Spinal cord (tissue), 10 donors: ENCODE measurements around the gene SGSM1. TPM values are rescaled to one million over a fixed set of nuclear protein-coding genes. Genes with fewer than 3 reads are reported as not detected.

Source experiments
- DNase-seq, 6 donors: peaks; one replicate each; pipeline versions ENCODE4 v3.0.0 to v3.0.0-alpha.2; 2013 to 2015; ENCODE audit warnings: low spot score in 6 of 6, low read depth in 4 of 6
- H3K27ac ChIP-seq: one replicate; pipeline ENCODE4 v1.5.1; 2013; ENCODE audit warnings: low read depth, low read length, control low read depth
- H3K27me3 ChIP-seq: one replicate; pipeline ENCODE4 v1.6.1; 2013; ENCODE audit warnings: low read length; ENCODE audit not compliant: control insufficient read depth, insufficient read depth
- H3K36me3 ChIP-seq: one replicate; pipeline ENCODE4 v1.6.1; 2013; ENCODE audit warnings: low read length; ENCODE audit not compliant: control insufficient read depth, insufficient read depth
- H3K4me1 ChIP-seq: one replicate; pipeline ENCODE4 v1.6.1; 2013; ENCODE audit warnings: low read length; ENCODE audit not compliant: control insufficient read depth, insufficient read depth
- H3K4me3 ChIP-seq: one replicate; pipeline ENCODE4 v1.5.1; 2013; ENCODE audit warnings: low read depth, low read length, control low read depth
- H3K9me3 ChIP-seq: one replicate; pipeline ENCODE4 v1.6.1; 2013; ENCODE audit warnings: low read length; ENCODE audit not compliant: control insufficient read depth, insufficient read depth
- WGBS: methylation state at CpG from one replicate; pipeline ENCODE4 v1.1.5; 2013; ENCODE audit warnings: missing lambda C conversion rate; ENCODE audit not compliant: insufficient coverage; 5-methylcytosine and 5-hydroxymethylcytosine counted together
- polyA plus RNA-seq, 2 donors: library from polyadenylated mRNA; unstranded; fragments of 120-200 nt; gene quantifications; one replicate each; pipeline ENCODE4 v1.2.1, GENCODE V29; 2013; ENCODE audit not compliant: insufficient read length in 2 of 2
- total RNA-seq, 2 donors: library from RNA; depleted of rRNA in 1 of 2; stranded (reverse); fragments of 120-200 nt in 1 of 2; fragments of >200 nt in 1 of 2; gene quantifications; one replicate each; pipeline versions ENCODE4 v1.2.3 to v1.2.4, GENCODE V29; 2013 to 2014
- donor health status: healthy.

SGSM1 gene
- total and polyA plus RNA-seq, 4 donors = 6.3 to 20.0 (median 13.4) TPM

- WGBS = 90% methylated on average over 2 of the region's 2 CpGs
- H3K36me3 ChIP-seq = peaks cover 61% of the 10 kb centered on the region
- H3K9me3 ChIP-seq = no peaks in the 10 kb centered on the region
- H3K27ac ChIP-seq = no peak overlapping the region
- DNase-seq = no peak
- H3K4me1 ChIP-seq = no peaks in the 10 kb centered on the region
- no peak overlapping the region for H3K4me3 ChIP-seq
- H3K27me3 ChIP-seq = no peaks in the 10 kb centered on the region
Measured at GRCh38 chr22:24857576-24857975, 51.6 kb downstream of the SGSM1 start.

DNA sequence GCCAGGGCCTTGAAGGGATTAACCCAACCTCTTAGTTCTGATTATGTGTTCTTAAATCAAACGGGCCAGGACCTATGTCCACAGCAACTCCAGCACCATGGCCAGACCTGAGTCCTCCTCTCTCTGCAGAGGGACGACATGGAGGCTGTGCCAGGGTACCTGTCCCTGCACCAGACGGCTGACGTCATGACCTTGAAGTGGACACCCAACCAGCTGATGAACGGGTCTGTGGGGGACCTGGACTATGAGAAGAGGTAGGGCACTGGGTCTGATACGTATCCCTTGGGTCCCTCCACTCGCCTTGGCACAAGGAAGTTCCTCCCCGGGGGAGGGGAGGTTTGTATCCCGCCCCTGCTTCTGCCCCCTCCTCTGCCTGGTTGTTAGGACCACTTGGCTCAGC is 53.6 kb downstream of the SGSM1 start:
- Histone ChIP-seq H3K9me3 (no peaks in the 10 kb centered on the region), H3K36me3 (peaks cover 68% of the 10 kb centered on the region), H3K27me3 (no peaks in the 10 kb centered on the region), H3K27ac (no peak overlapping the region), H3K4me3 (no peak overlapping the region), H3K4me1 (no peaks in the 10 kb centered on the region)
- 90% methylated on average over 7 of the region's 9 CpGs for WGBS
- no peak for DNase-seq

GRCh38 chr22:24865508-24865907 is 59.5 kb downstream of the SGSM1 start:
- 93% methylated on average over 4 of the region's 4 CpGs for WGBS
- no peak overlapping the region for H3K27ac ChIP-seq
- peaks cover 65% of the 10 kb centered on the region for H3K36me3 ChIP-seq
- no peaks in the 10 kb centered on the region for H3K27me3 ChIP-seq
- no peaks in the 10 kb centered on the region for H3K4me1 ChIP-seq
- H3K4me3 ChIP-seq = no peak overlapping the region
- no peak for DNase-seq
- H3K9me3 ChIP-seq = no peaks in the 10 kb centered on the region

GRCh38 chr22:24867323-24868022 is 61.5 kb downstream of the SGSM1 start:
- Histone ChIP-seq H3K27me3 (no peaks in the 10 kb centered on the region), H3K4me1 (no peaks in the 10 kb centered on the region), H3K9me3 (no peaks in the 10 kb centered on the region), H3K4me3 (no peak overlapping the region), H3K36me3 (peaks cover 58% of the 10 kb centered on the region), H3K27ac (no peak overlapping the region)
- 82% methylated on average over 7 of the region's 8 CpGs for WGBS
- DNase-seq = no peak

- WGBS = 98% methylated on average over 5 of the region's 7 CpGs
- no peaks in the 10 kb centered on the region for H3K4me1 ChIP-seq
- H3K27ac ChIP-seq = no peak overlapping the region
- DNase-seq = no peak
- peaks cover 51% of the 10 kb centered on the region for H3K36me3 ChIP-seq
- no peaks in the 10 kb centered on the region for H3K9me3 ChIP-seq
- H3K27me3 ChIP-seq = no peaks in the 10 kb centered on the region
- no peak overlapping the region for H3K4me3 ChIP-seq
Measured at GRCh38 chr22:24868979-24869378, 63.0 kb downstream of the SGSM1 start.

DNA sequence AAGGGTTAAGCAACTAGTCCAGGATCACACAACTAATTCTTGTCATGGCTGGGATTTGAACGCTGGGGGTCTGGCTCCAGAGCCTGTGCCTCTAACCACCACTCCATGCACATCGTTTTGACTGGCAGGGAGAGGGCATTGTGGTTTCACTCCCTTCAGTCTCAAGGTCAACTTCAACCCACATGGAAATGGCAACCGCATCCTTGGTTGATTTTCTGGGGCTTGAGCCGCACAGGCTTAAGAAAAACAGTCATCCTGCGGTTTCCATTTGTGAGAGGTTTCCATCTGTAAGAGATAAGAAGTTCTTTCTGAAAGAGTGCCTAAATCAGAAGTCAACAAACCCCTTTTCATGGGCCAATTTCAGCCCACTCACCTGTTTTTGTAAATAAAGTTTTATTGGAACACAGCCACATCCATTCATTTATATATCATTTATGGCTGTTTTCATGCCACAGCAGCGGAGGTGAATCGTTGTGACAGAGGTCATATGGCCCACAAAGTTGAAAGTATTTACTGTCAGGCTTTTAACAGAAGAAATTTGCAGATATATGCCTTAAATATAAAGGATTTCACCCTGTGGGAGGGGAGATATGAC is 65.7 kb downstream of the SGSM1 start:
- WGBS = 86% methylated on average over 2 of the region's 7 CpGs
- H3K36me3 ChIP-seq = peaks cover 54% of the 10 kb centered on the region
- no peak overlapping the region for H3K27ac ChIP-seq
- H3K27me3 ChIP-seq = no peaks in the 10 kb centered on the region
- no peaks in the 10 kb centered on the region for H3K4me1 ChIP-seq
- no peaks in the 10 kb centered on the region for H3K9me3 ChIP-seq
- H3K4me3 ChIP-seq = no peak overlapping the region
- DNase-seq = no peak

DNA sequence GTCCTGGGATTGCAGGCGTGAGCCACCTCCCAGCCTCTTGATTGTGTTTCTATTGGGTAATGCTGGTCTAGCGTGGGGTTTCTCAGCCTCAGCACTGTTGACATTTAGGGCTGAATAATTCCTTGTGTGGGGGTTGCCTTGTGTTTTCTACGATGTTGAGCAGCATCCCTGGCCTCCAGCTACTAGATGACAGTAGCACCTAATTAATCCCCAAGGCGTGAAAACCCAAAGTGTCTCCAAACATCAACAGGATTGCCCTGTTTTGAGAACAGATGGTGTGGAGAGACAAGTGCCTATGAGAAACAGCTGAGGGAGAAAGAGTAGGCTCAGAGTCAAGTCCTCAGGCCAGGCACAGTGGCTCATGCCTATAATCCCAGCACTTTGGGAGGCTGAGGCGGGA is 67.2 kb downstream of the SGSM1 start:
- Histone ChIP-seq H3K27me3 (no peaks in the 10 kb centered on the region), H3K4me3 (no peak overlapping the region), H3K36me3 (peaks cover 51% of the 10 kb centered on the region), H3K4me1 (no peaks in the 10 kb centered on the region), H3K27ac (no peak overlapping the region), H3K9me3 (no peaks in the 10 kb centered on the region)
- WGBS = 62% methylated on average over 2 of the region's 5 CpGs
- peak in 2 of 6 donors; percentile 34 to 41 for DNase-seq

DNA sequence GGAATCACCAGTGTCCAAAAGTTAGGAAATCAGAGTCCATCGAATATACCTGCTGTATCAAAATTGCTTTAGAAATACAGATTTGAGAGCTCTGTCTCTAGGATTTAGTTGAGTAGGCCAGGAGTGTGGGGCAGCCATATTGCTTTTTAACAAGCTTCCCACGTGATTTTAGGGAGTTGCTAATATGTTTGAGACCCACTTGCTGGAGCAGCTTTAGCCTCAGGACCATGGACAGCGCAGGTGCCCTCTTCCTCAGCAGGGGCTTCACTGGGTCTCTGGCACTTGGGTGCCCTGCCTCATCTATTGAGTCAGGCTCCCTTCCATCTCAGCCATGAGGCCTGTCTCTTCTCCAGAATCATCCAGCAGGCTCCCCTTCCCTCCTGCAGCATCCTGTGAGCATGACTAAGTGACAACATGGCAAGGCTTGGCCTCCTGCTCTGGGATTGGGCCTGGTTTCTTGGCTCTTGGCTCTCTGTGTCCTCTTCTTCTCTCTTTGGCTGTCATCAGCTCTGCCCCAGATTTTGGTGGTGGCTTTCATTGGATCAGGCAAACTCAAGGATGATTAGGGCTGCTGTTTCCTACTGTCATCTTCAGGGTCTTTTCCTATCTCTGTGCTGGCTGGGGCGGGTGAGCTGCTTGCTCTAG is 70.0 kb downstream of the SGSM1 start:
- DNase-seq = peak in 1 of 6 donors; percentile 13
- H3K9me3 ChIP-seq = no peaks in the 10 kb centered on the region
- no peaks in the 10 kb centered on the region for H3K27me3 ChIP-seq
- no peak overlapping the region for H3K27ac ChIP-seq
- no peak overlapping the region for H3K4me3 ChIP-seq
- peaks cover 45% of the 10 kb centered on the region for H3K36me3 ChIP-seq
- H3K4me1 ChIP-seq = no peaks in the 10 kb centered on the region
- WGBS = 73% methylated on average over 4 of the region's 4 CpGs

DNA sequence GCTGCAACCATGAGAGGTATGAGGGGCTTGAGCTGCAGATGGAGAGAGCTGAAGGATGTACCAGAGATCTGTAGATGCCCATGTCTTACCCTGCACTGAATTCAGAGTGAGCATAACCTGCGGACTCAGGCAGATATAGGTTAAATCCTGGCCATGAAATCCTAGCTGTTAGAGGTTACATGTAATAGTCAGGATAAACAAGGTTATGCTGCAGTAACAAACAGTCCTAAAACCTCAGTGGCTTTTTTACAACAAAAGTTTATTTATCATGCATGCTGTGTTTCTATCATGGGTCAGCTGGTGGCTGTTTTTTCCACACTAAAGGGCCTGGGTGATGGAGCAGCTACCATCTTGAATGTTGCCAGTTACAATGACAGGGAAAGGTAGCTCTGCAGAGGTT is 70.7 kb downstream of the SGSM1 start:
- Histone ChIP-seq H3K27ac (no peak overlapping the region), H3K4me1 (no peaks in the 10 kb centered on the region), H3K9me3 (no peaks in the 10 kb centered on the region), H3K27me3 (no peaks in the 10 kb centered on the region), H3K36me3 (peaks cover 48% of the 10 kb centered on the region), H3K4me3 (no peak overlapping the region)
- DNase-seq = no peak
- WGBS = 100% methylated on average over 1 of the region's 1 CpG

DNA sequence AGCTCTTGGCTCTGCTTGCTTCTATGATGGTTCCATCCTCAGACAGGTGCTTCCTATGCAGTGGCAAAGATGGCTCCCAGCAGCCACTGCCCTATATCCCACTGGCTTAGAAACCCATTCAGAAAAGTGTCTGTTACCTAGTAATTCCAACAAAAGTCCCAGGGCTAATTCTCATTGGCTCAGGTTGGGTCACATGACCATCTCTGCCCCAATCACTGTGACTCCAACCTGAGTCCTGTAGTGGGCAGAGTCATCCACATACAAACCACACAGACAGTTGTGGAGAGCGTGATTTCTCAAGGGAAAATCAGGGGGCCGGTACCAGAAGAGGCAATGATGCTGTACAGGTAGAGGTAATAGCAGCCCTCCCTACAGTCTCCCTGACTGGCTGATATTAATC is 73.0 kb downstream of the SGSM1 start:
- Histone ChIP-seq H3K4me1 (no peaks in the 10 kb centered on the region), H3K36me3 (peaks cover 51% of the 10 kb centered on the region), H3K9me3 (no peaks in the 10 kb centered on the region), H3K27me3 (no peaks in the 10 kb centered on the region), H3K27ac (no peak overlapping the region), H3K4me3 (no peak overlapping the region)
- DNase-seq = no peak
- WGBS = no CpG with 5 or more reads among the region's 2 CpGs
